Muscle layer of duodenum (tissue), 2 donors: Measurements from ENCODE around the gene RFX8.

Experiments
- H3K27ac ChIP-seq: one replicate; pipeline ENCODE4 v1.7.0; 2013; ENCODE audit warnings: mild to moderate bottlenecking, low read length
- H3K27me3 ChIP-seq: one replicate; pipeline ENCODE4 v1.7.0; 2013; ENCODE audit warnings: low read depth, mild to moderate bottlenecking, control low read depth, low read length
- H3K36me3 ChIP-seq, 2 donors: one replicate each; pipeline ENCODE4 v1.7.0; 2013; ENCODE audit warnings: low read length in 2 of 2, control low read depth in 1 of 2, mild to moderate bottlenecking in 1 of 2; ENCODE audit not compliant: insufficient read depth in 2 of 2, control insufficient read depth in 1 of 2
- H3K4me1 ChIP-seq, 2 donors: one replicate each; pipeline ENCODE4 v1.7.0; 2013; ENCODE audit warnings: low read length in 2 of 2, mild to moderate bottlenecking in 2 of 2, control low read depth in 1 of 2, moderate library complexity in 1 of 2; ENCODE audit not compliant: insufficient read depth in 2 of 2, control insufficient read depth in 1 of 2
- H3K4me3 ChIP-seq, 2 donors: one replicate each; pipeline ENCODE4 v1.7.0; 2013; ENCODE audit warnings: low read length in 2 of 2, low read depth in 1 of 2, mild to moderate bottlenecking in 1 of 2
- H3K9me3 ChIP-seq, 2 donors: one replicate each; pipeline ENCODE4 v1.7.0; 2013; ENCODE audit warnings: low read length in 2 of 2, control low read depth in 1 of 2, mild to moderate bottlenecking in 1 of 2; ENCODE audit not compliant: control insufficient read depth in 1 of 2
- donor health status: healthy.

RFX8 gene

GRCh38 chr2:101371636-101372035 lies 103.3 kb downstream of the RFX8 start:
- Histone ChIP-seq H3K9me3 (no peaks in the 10 kb centered on the region), H3K36me3 (no peaks in the 10 kb centered on the region)

GRCh38 chr2:101369100-101369499 lies 105.8 kb downstream of the RFX8 start:
- Histone ChIP-seq H3K4me1 (no peaks in the 10 kb centered on the region), H3K27ac (no peak overlapping the region), H3K4me3 (no peak overlapping the region), H3K36me3 (no peaks in the 10 kb centered on the region), H3K27me3 (peaks cover 3% of the 10 kb centered on the region), H3K9me3 (no peaks in the 10 kb centered on the region)

More at GRCh38 chr2:101371636-101372035, 103.3 kb downstream of the RFX8 start:
- Histone ChIP-seq H3K27me3 (peaks cover 3% of the 10 kb centered on the region), H3K27ac (no peak overlapping the region), H3K4me1 (no peaks in the 10 kb centered on the region), H3K4me3 (no peak overlapping the region)

- Histone ChIP-seq H3K9me3 (no peaks in the 10 kb centered on the region), H3K27ac (no peak overlapping the region), H3K4me1 (no peaks in the 10 kb centered on the region), H3K36me3 (no peaks in the 10 kb centered on the region), H3K4me3 (no peak overlapping the region), H3K27me3 (peaks cover 3% of the 10 kb centered on the region)
Measured at GRCh38 chr2:101368376-101368775, 106.5 kb downstream of the RFX8 start.

- H3K4me1 ChIP-seq: no peaks in the 10 kb centered on the region
Measured at GRCh38 chr2:101367508-101367907, 107.4 kb downstream of the RFX8 start.

GRCh38 chr2:101364878-101365277 lies 110.0 kb downstream of the RFX8 start:
- Histone ChIP-seq H3K4me1 (no peaks in the 10 kb centered on the region), H3K27me3 (no peaks in the 10 kb centered on the region), H3K27ac (no peak overlapping the region), H3K36me3 (no peaks in the 10 kb centered on the region), H3K9me3 (no peaks in the 10 kb centered on the region), H3K4me3 (no peak overlapping the region)

More at GRCh38 chr2:101367508-101367907, 107.4 kb downstream of the RFX8 start:
- H3K9me3 ChIP-seq: no peaks in the 10 kb centered on the region
- H3K27ac ChIP-seq: no peak overlapping the region
- no peaks in the 10 kb centered on the region for H3K36me3 ChIP-seq
- no peak overlapping the region for H3K4me3 ChIP-seq
- H3K27me3 ChIP-seq: peaks cover 3% of the 10 kb centered on the region

GRCh38 chr2:101362777-101363176 lies 112.1 kb downstream of the RFX8 start:
- Histone ChIP-seq H3K36me3 (no peaks in the 10 kb centered on the region), H3K27me3 (no peaks in the 10 kb centered on the region), H3K4me1 (no peaks in the 10 kb centered on the region), H3K9me3 (no peaks in the 10 kb centered on the region), H3K27ac (no peak overlapping the region), H3K4me3 (no peak overlapping the region)

- Histone ChIP-seq H3K27ac (no peak overlapping the region), H3K9me3 (no peaks in the 10 kb centered on the region), H3K36me3 (no peaks in the 10 kb centered on the region), H3K4me3 (no peak overlapping the region), H3K4me1 (no peaks in the 10 kb centered on the region), H3K27me3 (no peaks in the 10 kb centered on the region)
Measured at GRCh38 chr2:101362316-101362715, 112.6 kb downstream of the RFX8 start.

- no peaks in the 10 kb centered on the region for H3K36me3 ChIP-seq
- no peaks in the 10 kb centered on the region for H3K4me1 ChIP-seq
- H3K4me3 ChIP-seq: no peak overlapping the region
- H3K27me3 ChIP-seq: no peaks in the 10 kb centered on the region
- no peaks in the 10 kb centered on the region for H3K9me3 ChIP-seq
- no peak overlapping the region for H3K27ac ChIP-seq
Measured at GRCh38 chr2:101361522-101361921, 113.4 kb downstream of the RFX8 start.

GRCh38 chr2:101361121-101361520 lies 113.8 kb downstream of the RFX8 start:
- H3K4me3 ChIP-seq: no peak overlapping the region
- H3K4me1 ChIP-seq: no peaks in the 10 kb centered on the region
- H3K27ac ChIP-seq: no peak overlapping the region

GRCh38 chr2:101360232-101360631 lies 114.7 kb downstream of the RFX8 start:
- Histone ChIP-seq H3K4me3 (no peak overlapping the region), H3K27ac (no peak overlapping the region), H3K4me1 (no peaks in the 10 kb centered on the region), H3K9me3 (no peaks in the 10 kb centered on the region), H3K36me3 (no peaks in the 10 kb centered on the region), H3K27me3 (no peaks in the 10 kb centered on the region)

More at GRCh38 chr2:101361121-101361520, 113.8 kb downstream of the RFX8 start:
- no peaks in the 10 kb centered on the region for H3K9me3 ChIP-seq
- no peaks in the 10 kb centered on the region for H3K36me3 ChIP-seq
- no peaks in the 10 kb centered on the region for H3K27me3 ChIP-seq

GRCh38 chr2:101359410-101359954 lies 115.4 kb downstream of the RFX8 start:
- Histone ChIP-seq H3K27me3 (no peaks in the 10 kb centered on the region), H3K9me3 (no peaks in the 10 kb centered on the region), H3K36me3 (no peaks in the 10 kb centered on the region), H3K27ac (no peak overlapping the region), H3K4me3 (no peak overlapping the region), H3K4me1 (no peaks in the 10 kb centered on the region)

GRCh38 chr2:101357376-101357775 lies 117.5 kb downstream of the RFX8 start:
- no peaks in the 10 kb centered on the region for H3K9me3 ChIP-seq
- no peaks in the 10 kb centered on the region for H3K4me1 ChIP-seq
- no peaks in the 10 kb centered on the region for H3K36me3 ChIP-seq
- no peak overlapping the region for H3K27ac ChIP-seq
- H3K27me3 ChIP-seq: no peaks in the 10 kb centered on the region
- no peak overlapping the region for H3K4me3 ChIP-seq
